ENCODE measurements around the gene LONRF3.
"Not testable (repeated sequence)": the region's sequence is repeated elsewhere in the genome, so short reads cannot be mapped to it uniquely, and the experiment has no call there.

Gene LONRF3

GRCh38 chrX:118989886-118990285, 15.5 kb downstream of the LONRF3 start:
- no peak for DNase-seq

GRCh38 chrX:118990512-118991227, 16.3 kb downstream of the LONRF3 start:
- no peak for DNase-seq

- peak; percentile 8 for DNase-seq
Observed at GRCh38 chrX:118992441-118993121, 18.2 kb downstream of the LONRF3 start.

GRCh38 chrX:119003462-119003861, 29.0 kb downstream of the LONRF3 start:
- no peak for DNase-seq

- peak; percentile 29 for DNase-seq
Observed at GRCh38 chrX:119004920-119005524, 30.6 kb downstream of the LONRF3 start.

GRCh38 chrX:119007189-119007770, 32.9 kb downstream of the LONRF3 start:
- no peak for DNase-seq

- peak; percentile 9 for DNase-seq
Observed at GRCh38 chrX:119008110-119008744, 33.8 kb downstream of the LONRF3 start.

GRCh38 chrX:119009071-119009470, 34.7 kb downstream of the LONRF3 start:
- DNase-seq: no peak

GRCh38 chrX:119010491-119010890, 36.1 kb downstream of the LONRF3 start:
- no peak for DNase-seq

- no peak for DNase-seq
Observed at GRCh38 chrX:119013164-119013563, 38.7 kb downstream of the LONRF3 start.

GRCh38 chrX:119015407-119016237, 41.2 kb downstream of the LONRF3 start:
- DNase-seq: no peak

GRCh38 chrX:119017077-119017476, 42.7 kb downstream of the LONRF3 start:
- DNase-seq: no peak

- no peak for DNase-seq
Observed at GRCh38 chrX:119025900-119026299, 51.5 kb downstream of the LONRF3 start.

GRCh38 chrX:119026344-119026743, 51.9 kb downstream of the LONRF3 start:
- not testable (repeated sequence) for DNase-seq

GRCh38 chrX:119027960-119028732, 53.7 kb downstream of the LONRF3 start:
- not testable (repeated sequence) for DNase-seq

- DNase-seq: no peak
Observed at GRCh38 chrX:119028733-119029330, 54.4 kb downstream of the LONRF3 start.

- not testable (repeated sequence) for DNase-seq
Observed at GRCh38 chrX:119029656-119030055, 55.2 kb downstream of the LONRF3 start.

- no peak for DNase-seq
Observed at GRCh38 chrX:119030990-119031389, 56.6 kb downstream of the LONRF3 start.

GRCh38 chrX:119036107-119037029, 62.0 kb downstream of the LONRF3 start:
- no peak for DNase-seq

- no peak for DNase-seq
Observed at GRCh38 chrX:119040432-119040831, 66.0 kb downstream of the LONRF3 start.
